Heart left ventricle (tissue), 16 donors: ENCODE measurements around the gene EPHA6. TPM values are rescaled to one million over a fixed set of nuclear protein-coding genes. Genes with fewer than 3 reads are reported as not detected.
"Not testable (repeated sequence)": the region's sequence is repeated elsewhere in the genome, so short reads cannot be mapped to it uniquely, and the experiment has no call there.

Experiments
- ATAC-seq, 4 donors: fragments of 200-7000 bp; cut with Tn5 transposase; one replicate each; pipeline ENCODE4 v1.9.1; 2020 to 2022; ENCODE audit warnings: moderate library complexity in 4 of 4, mild to moderate bottlenecking in 3 of 4, moderate number of reproducible peaks in 1 of 4
- DNase-seq, 5 donors: peaks; one replicate each; pipeline ENCODE4 v3.0.0-alpha.2; 2020
- H3K27ac ChIP-seq, 12 donors: fragments of 200-600 bp; sonication (generic) in 4 of 12; one replicate each; pipeline versions ENCODE4 v1.5.0 to v1.8.0; 2016 to 2022; ENCODE audit warnings: mild to moderate bottlenecking in 2 of 12
- H3K27me3 ChIP-seq, 9 donors: fragments of 200-600 bp; sonication (generic) in 2 of 9; one replicate each; pipeline versions ENCODE4 v1.5.1 to v1.8.0; 2016 to 2022; ENCODE audit warnings: mild to moderate bottlenecking in 3 of 9
- H3K36me3 ChIP-seq, 9 donors: fragments of 200-600 bp; sonication (generic) in 2 of 9; one replicate each; pipeline versions ENCODE4 v1.5.0 to v1.8.0; 2018 to 2022; ENCODE audit warnings: mild to moderate bottlenecking in 2 of 9
- H3K4me1 ChIP-seq, 12 donors: fragments of 200-600 bp; sonication (generic) in 4 of 12; one replicate each; pipeline versions ENCODE4 v1.5.0 to v1.8.0; 2016 to 2022; ENCODE audit warnings: mild to moderate bottlenecking in 3 of 12
- H3K4me3 ChIP-seq, 12 donors: fragments of 200-600 bp; sonication (generic) in 4 of 12; one replicate each; pipeline versions ENCODE4 v1.5.0 to v1.8.0; 2017 to 2022; ENCODE audit warnings: mild to moderate bottlenecking in 9 of 12, moderate library complexity in 4 of 12
- H3K9me3 ChIP-seq, 12 donors: fragments of 200-600 bp; sonication (generic) in 4 of 12; one replicate each; pipeline versions ENCODE4 v1.5.0 to v1.8.0; 2016 to 2022; ENCODE audit warnings: mild to moderate bottlenecking in 1 of 12
- POLR2A ChIP-seq, 2 donors: fragments of 450-650 bp; IDR thresholded peaks; one replicate each; pipeline ENCODE4 v1.6.1; 2017; ENCODE audit warnings: antibody characterized with exemption in 2 of 2, mild to moderate bottlenecking in 2 of 2, moderate library complexity in 2 of 2
- WGBS, 4 donors: extraction: QIAGEN DNeasy Blood & Tissue Kit in 2 of 4; methylation state at CpG; one replicate each; pipeline versions ENCODE4 v1.1.5 to v1.1.7; 2013 to 2018; 5-methylcytosine and 5-hydroxymethylcytosine counted together
- intact Hi-C, 10 donors: fragments of 100-400 bp; cut with DNase I; formaldehyde crosslinking; loops; one replicate each; pipeline versions ENCODE4 v1.11.1 to v1.14.2; 2022
- polyA plus RNA-seq, 2 donors: library from polyadenylated mRNA; stranded (reverse); fragments of 200-250 nt; gene quantifications; one replicate each; pipeline ENCODE4 v1.2.3, GENCODE V29; 2013
- total RNA-seq, 9 donors: library from RNA; depleted of rRNA in 2 of 9; stranded (reverse); fragments of >200 nt in 2 of 9; fragmentation: NEBNext Ultra II Directional in 3 of 9; extraction: Animal tissue kit (Norgen Biotek cat#: 25700) in 3 of 9; gene quantifications; one replicate each; pipeline versions ENCODE4 v1.1.0 to v1.2.4, GENCODE V29; 2016 to 2023
- TF ChIP-seq, protein P1 (sequence below), 12 donors: fragments of 200-600 bp; sonication (generic) in 4 of 12; IDR thresholded peaks; one replicate each; pipeline versions ENCODE4 v1.5.0 to v1.8.0; 2018 to 2022; ENCODE audit warnings: antibody characterized with exemption in 12 of 12, mild to moderate bottlenecking in 5 of 12
- donor health status: ischemic (EF 13 %, LVEDD 7.1; RV severe dilation, severe dysfunction).
- donor health status: healthy with polysubstance abuse.
- donor health status: DM: no; HTN: yes; CAD: no.
- donor health status: DM: no; HTN: no; CAD: no.
- donor health status: ischemic (EF 25% LVEDD 6.9; RV normal size, moderate dysfunction).
- donor health status: ischemic (EF 25% LVEDD 5.7; RV mildly dilated, moderate dysfunction).
- donor health status: healthy.
- donor health status: DM: yes; HTN: yes; CAD: no.
- donor health status: ischemic (EF 35%, LVEDD 5.7; RV mildly dilated, moderate dysfunction).
- donor health status: nonischemic (EF 11% LVEDD 7.7; RV severe dilation, severe dysfunction).
- donor health status: DM: yes; HTN: yes; CAD: no.
- donor health status: PGD.
- donor health status: ischemic (EF 29% LVEDD 5.4; RV normal size, mild dysfunction).
- donor health status: nonischemic (EF 23%, LVEDD 6.1; RV moderate dilation, normal function).

The EPHA6 gene
- total and polyA plus RNA-seq, 11 donors: 0.28 to 1.2 (median 0.42) TPM; not detected in 6

DNA sequence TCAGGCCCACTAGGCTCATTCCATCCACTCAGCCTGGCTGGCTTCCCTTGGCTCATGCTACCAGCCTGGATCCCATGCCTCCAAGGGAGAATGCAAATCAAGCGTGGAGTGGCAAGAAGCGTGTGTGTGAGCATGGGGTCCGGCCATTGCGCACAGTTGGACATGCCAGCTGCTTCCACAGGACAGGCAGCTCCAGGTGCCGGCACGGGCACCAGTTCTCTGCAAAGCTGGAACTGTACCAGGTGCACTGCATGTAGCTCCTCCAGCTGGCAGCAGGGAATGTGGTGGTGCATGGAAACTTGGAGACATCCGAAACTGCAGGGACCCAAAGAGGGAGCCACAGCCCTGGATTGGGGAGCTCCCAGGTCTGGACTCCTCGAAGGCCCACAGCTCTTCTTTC, 449.8 kb downstream of the EPHA6 start:
- no peaks in the 10 kb centered on the region for H3K27me3 ChIP-seq
- no peak overlapping the region for H3K4me3 ChIP-seq
- TF ChIP-seq, protein P1, sequence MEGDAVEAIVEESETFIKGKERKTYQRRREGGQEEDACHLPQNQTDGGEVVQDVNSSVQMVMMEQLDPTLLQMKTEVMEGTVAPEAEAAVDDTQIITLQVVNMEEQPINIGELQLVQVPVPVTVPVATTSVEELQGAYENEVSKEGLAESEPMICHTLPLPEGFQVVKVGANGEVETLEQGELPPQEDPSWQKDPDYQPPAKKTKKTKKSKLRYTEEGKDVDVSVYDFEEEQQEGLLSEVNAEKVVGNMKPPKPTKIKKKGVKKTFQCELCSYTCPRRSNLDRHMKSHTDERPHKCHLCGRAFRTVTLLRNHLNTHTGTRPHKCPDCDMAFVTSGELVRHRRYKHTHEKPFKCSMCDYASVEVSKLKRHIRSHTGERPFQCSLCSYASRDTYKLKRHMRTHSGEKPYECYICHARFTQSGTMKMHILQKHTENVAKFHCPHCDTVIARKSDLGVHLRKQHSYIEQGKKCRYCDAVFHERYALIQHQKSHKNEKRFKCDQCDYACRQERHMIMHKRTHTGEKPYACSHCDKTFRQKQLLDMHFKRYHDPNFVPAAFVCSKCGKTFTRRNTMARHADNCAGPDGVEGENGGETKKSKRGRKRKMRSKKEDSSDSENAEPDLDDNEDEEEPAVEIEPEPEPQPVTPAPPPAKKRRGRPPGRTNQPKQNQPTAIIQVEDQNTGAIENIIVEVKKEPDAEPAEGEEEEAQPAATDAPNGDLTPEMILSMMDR (IDR thresholded peaks at IDR 0.05): no peak
- TF ChIP-seq POLR2A (IDR thresholded peaks at IDR 0.05): no peak
- ATAC-seq: no peak
- 84 to 90% (median 89%) methylated on average over 6 to 8 of the region's 8 CpGs for WGBS, 4 donors
- no peak for DNase-seq
- intact Hi-C loops: no loop called here
- no peaks in the 10 kb centered on the region for H3K4me1 ChIP-seq
- no peak overlapping the region for H3K27ac ChIP-seq
- no peaks in the 10 kb centered on the region for H3K36me3 ChIP-seq
- H3K9me3 ChIP-seq: no peaks in the 10 kb centered on the region

DNA sequence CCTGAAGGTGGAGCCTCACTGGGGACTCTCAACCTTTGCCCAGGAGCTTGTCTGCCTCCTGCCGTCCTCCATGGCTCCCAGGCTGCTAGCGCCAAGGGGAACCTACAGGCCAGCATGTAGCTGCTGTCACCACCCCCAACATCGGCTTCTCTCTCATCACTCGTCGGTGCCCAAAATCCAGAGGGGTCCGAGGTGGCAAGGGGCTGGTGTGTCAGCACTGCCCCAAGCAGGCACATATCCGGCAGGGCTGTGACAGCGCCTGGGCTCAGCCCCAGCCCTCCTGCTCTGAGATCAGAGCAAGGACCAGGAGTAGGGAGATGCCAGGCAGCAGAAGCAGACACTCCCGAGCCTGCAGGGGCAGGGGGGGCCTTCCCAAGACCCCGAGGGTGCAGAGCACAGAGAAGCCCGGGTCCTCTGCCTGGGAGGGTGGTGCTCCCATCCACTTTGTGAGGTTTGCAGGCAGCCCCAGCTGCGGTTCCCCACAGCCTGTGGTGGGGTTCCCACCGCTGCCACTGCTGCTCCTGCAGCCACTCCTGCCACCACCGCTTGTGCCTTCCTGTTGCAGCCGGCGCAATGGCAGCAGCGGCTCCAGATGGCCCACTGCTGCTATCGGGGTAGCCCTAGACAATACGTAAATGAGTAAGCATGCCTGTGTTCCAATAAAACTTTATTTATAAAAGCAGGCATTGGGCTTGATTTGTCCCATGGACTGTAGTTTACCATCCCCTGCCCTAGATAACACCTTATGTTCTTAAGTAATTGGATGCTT, 451.0 kb downstream of the EPHA6 start:
- DNase-seq (no peak), ATAC-seq (no peak)
- no peaks in the 10 kb centered on the region for H3K9me3 ChIP-seq
- H3K36me3 ChIP-seq: no peaks in the 10 kb centered on the region
- H3K4me1 ChIP-seq: no peaks in the 10 kb centered on the region
- H3K27me3 ChIP-seq: no peaks in the 10 kb centered on the region
- TF ChIP-seq POLR2A (IDR thresholded peaks at IDR 0.05): no peak
- TF ChIP-seq, protein P1 (IDR thresholded peaks at IDR 0.05): no peak
- no peak overlapping the region for H3K4me3 ChIP-seq
- 87 to 91% (median 89%) methylated on average over 17 to 19 of the region's 19 CpGs for WGBS, 4 donors
- H3K27ac ChIP-seq: no peak overlapping the region
- intact Hi-C loops: no loop called here

DNA sequence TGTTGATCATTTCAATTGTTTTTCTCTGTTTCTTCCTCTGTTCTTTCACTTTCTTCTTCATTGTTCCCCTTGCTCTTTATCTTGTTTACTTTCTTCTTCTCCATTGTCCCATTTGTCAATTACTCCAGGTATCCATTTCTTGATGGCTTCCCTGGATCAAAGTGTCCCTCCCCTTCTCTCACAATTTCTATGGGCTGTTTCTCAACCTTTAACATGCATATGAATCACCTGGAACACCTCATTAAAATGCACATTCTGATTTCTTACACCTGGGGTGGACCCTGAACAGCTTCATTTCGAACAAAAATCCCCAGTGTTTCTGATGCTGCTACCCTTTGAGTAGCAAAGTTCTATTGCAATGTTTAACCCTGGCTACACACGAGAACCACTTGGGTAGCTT, 454.8 kb downstream of the EPHA6 start:
- H3K9me3 ChIP-seq: no peaks in the 10 kb centered on the region
- H3K4me1 ChIP-seq: no peaks in the 10 kb centered on the region
- no peak for TF ChIP-seq POLR2A (IDR thresholded peaks at IDR 0.05)
- TF ChIP-seq, protein P1 (IDR thresholded peaks at IDR 0.05): no peak
- intact Hi-C loops: no loop called here
- H3K36me3 ChIP-seq: no peaks in the 10 kb centered on the region
- H3K27ac ChIP-seq: no peak overlapping the region
- no peaks in the 10 kb centered on the region for H3K27me3 ChIP-seq
- ATAC-seq: no peak
- H3K4me3 ChIP-seq: no peak overlapping the region
- DNase-seq: no peak
- 24 to 36% (median 28%) methylated on average over 2 of the region's 2 CpGs for WGBS, 4 donors

DNA sequence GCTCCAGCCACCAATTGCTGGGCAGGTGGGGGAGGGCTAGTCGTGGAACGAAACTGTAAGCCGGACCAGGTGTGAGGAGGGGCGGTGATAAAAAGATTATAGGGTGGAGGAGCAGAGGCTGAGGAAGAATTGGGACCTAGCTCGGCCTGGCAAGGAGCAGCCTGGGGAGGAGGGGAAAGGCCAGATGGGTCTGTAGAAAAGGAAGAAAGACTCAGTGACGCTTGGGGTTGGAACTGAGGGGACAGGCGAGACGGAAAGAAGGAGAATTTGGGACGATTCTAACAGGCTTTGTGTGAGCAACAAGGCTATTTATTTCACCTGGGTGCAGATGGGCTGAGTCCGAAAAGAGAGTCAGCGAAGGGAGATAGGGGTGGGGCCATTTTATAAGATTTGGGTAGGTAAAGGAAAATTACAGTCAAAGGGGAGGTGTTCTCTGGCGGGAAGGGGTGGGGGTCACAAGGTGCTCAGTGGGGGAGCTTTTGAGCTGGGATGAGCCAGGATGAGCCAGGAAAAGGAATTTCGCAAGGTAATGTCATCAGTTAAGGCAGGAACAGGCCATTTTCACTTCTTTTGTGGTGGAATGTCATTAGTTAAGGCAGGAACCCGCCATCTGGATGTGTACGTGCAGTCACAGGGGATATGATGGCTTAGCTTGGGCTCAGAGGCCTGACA, 462.6 kb downstream of the EPHA6 start:
- H3K27me3 ChIP-seq, H3K36me3 ChIP-seq, H3K4me1 ChIP-seq, H3K27ac ChIP-seq, intact Hi-C loops, H3K4me3 ChIP-seq, DNase-seq, H3K9me3 ChIP-seq, ATAC-seq: not testable (repeated sequence)
- 67 to 75% (median 72%) methylated on average over 15 of the region's 15 CpGs for WGBS, 4 donors
